ENCODE measurements around the gene SCART1. TPM values are rescaled to one million over a fixed set of nuclear protein-coding genes. Genes with fewer than 3 reads are reported as not detected.

The SCART1 gene
- total and polyA plus RNA-seq, 2 of the 4 experiments (the other 2 are of a cell fraction): 0.54 to 2.1 TPM

DNA sequence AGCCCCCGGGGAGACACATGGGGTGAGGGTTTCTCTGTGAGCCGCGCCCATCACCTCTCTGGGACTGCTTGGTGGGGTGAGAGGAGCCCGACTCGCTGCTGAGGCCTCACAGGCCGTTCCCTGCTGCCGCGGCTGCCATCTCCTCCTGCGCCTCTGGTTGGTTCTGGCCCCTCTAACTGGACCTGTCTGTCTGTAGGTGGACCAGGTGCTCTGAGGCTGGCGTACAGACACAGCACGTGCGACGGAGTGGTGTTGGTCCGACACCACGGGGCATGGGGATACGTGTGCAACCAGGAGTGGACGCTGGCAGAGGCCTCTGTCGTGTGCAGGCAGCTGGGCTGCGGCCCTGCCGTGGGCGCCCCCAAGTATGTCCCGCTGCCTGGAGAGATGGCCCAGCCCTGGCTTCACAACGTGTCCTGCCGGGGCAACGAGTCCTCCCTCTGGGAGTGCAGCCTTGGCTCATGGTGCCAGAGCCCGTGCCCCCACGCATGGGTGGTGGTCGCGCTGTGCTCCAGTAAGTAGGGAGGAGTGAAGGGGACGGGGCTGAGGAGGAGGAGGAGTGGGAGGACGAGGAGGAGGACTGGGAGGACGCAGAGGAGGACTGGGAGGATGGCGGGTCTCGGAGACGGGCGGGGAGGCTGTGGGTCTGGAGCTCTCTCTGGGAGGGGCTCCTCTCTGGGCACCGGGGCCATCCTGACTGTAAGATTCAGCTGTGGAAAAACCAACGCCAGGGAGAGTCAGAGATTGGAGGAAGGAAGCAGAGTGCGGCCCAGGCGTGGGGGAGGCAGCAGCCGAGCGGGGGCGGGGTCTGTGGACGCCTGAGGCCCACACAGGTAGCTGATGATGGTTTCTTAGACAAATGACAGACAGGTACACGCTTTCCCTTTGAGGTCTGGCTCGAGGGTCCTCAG lies 2.6 kb downstream of the SCART1 start (continued):
- no peak for TF ChIP-seq RFX5 (IDR thresholded peaks at IDR 0.05; ENCODE audit: low read depth, low read length)

DNA sequence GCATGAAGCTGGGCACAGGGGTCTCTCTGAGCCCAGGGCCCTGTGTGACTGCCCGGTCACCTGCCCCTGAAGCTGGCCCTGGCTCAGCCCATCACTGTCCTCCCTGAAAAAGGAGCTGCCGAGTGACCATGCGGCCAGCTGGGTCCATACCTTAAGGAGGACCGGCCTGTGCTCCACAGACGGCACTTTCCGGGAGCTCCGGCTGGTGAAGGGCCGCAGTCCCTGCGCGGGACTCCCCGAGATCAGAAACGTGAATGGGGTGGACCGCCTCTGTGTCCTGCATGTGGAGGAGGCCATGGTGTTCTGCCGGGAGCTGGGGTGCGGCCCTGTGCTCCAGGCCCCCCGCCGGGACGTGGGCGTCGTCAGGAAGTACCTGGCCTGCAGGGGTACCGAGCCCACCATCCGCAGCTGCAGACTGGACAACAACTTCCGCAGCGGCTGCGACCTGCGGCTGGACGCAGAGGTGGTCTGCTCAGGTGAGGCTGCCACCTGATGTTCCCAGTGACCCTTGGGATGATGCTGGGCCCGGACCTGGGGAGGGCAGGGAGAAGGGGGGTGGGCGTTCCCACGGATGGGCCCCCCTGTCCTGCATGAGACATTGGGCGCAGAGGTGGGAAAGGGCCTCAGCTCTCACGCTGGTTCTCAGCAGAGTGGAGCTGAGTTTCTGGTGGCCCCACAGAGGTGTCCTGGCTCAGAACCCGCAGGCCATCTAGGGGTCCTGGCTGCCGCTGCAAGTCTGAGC lies 3.5 kb downstream of the SCART1 start:
- ATAC-seq (ENCODE audit: low read depth): no peak

More for the DNA sequence above, 3.5 kb downstream of the SCART1 start:
- WGBS, 2 experiments (ENCODE audit: extremely low coverage in 2 of 2, insufficient read length in 1 of 2): 91% methylated on average over 9 of the region's 34 CpGs; no CpG with 5 or more reads in 1 of the 2 experiments
- Histone ChIP-seq H2BK15ac (ENCODE audit: low read depth, low read length) (no peak overlapping the region), H3K9me3 (ENCODE audit: control insufficient read depth, insufficient read depth, low read length) (no peaks in the 10 kb centered on the region), H3K56ac (ENCODE audit: extremely low read depth, insufficient read depth, low read length) (no peak overlapping the region), H3K4me2 (ENCODE audit: low read depth, low read length) (no peak overlapping the region), H2AFZ (replicated peaks; ENCODE audit: low read length, poor library complexity) (no peak overlapping the region), H2BK20ac (ENCODE audit: low read depth, low read length) (no peak overlapping the region), H3K18ac (ENCODE audit: low read depth, low read length) (no peak overlapping the region), H3K14ac (replicated peaks; ENCODE audit: low read depth, low read length) (no peak overlapping the region), H2BK5ac (ENCODE audit: low read depth, low read length, poor library complexity, severe bottlenecking) (no peak overlapping the region), H3K9me1 (ENCODE audit: insufficient read depth, low read length) (no peaks in the 10 kb centered on the region), H4K20me1 (ENCODE audit: insufficient read depth, low read length) (no peaks in the 10 kb centered on the region), H4K5ac (ENCODE audit: low read depth, low read length) (no peak overlapping the region), H3K27me3 (ENCODE audit: control insufficient read depth, insufficient read depth, low read length) (no peaks in the 10 kb centered on the region), H4K8ac (ENCODE audit: low read depth in 2 of 2, low read length in 2 of 2) (no peak overlapping the region), H3K27ac (ENCODE audit: insufficient read depth, low read length) (no peak overlapping the region), H2AK9ac (replicated peaks; ENCODE audit: low read depth, low read length, poor library complexity) (no peak overlapping the region), H3K79me1 (ENCODE audit: low read depth in 1 of 2, low read length in 2 of 2) (no peaks in the 10 kb centered on the region), H3K4ac (ENCODE audit: low read depth, low read length) (no peak overlapping the region), H2AK5ac (ENCODE audit: low read depth, low read length) (no peak overlapping the region), H3K4me1 (ENCODE audit: control insufficient read depth, insufficient read depth, low read length) (no peaks in the 10 kb centered on the region), H4K91ac (ENCODE audit: insufficient read depth, low read depth, low read length) (no peak overlapping the region), H3K23ac (ENCODE audit: low read depth, low read length) (no peak overlapping the region), H3K4me3 (ENCODE audit: insufficient read depth, low read depth, low read length) (no peak overlapping the region), H3K9ac (ENCODE audit: low read depth, low read length) (no peak overlapping the region), H3K36me3 (ENCODE audit: control insufficient read depth, insufficient read depth, low read length) (no peaks in the 10 kb centered on the region), H2BK120ac (ENCODE audit: low read depth, low read length) (no peak overlapping the region)
- ChIA-PET CTCF (no interaction called here), POLR2A (ENCODE audit: unreplicated experiment) (no interaction called here)
- no peak for DNase-seq
- intact Hi-C loops (cut with micrococcal nuclease): no loop called here
- in situ Hi-C loops (cut with MboI; ENCODE audit: low sequenced_read_pairs): no loop called here
- BruUV-seq (replicated peaks): no TSS peak
- dilution Hi-C loops (cut with HindIII; ENCODE audit: low sequenced_read_pairs, unreplicated experiment): no loop called here
- TF ChIP-seq BHLHE40 (IDR thresholded peaks at IDR 0.05; ENCODE audit: low read depth, low read length) (no peak), FOS (IDR thresholded peaks at IDR 0.05; ENCODE audit: low read depth, low read length) (no peak), SMC3 (IDR thresholded peaks at IDR 0.05; ENCODE audit: low read depth, low read length) (no peak)
